Prostate gland (tissue), 1 donor: Measurements from ENCODE around the gene ZNF74.
"Not testable (repeated sequence)": the region's sequence is repeated elsewhere in the genome, so short reads cannot be mapped to it uniquely, and the experiment has no call there.

Source experiments
- POLR2A ChIP-seq: fragments of 450-650 bp; IDR thresholded peaks from one replicate; pipeline ENCODE4 v1.6.1; 2016; ENCODE audit warnings: antibody characterized with exemption, mild to moderate bottlenecking
- POLR2AphosphoS5 ChIP-seq: sonication (generic); formaldehyde crosslinking; IDR thresholded peaks from one replicate; pipeline ENCODE4 v1.6.1; 2017; ENCODE audit warnings: antibody characterized with exemption

GRCh38 chr22:20378684-20379083, 15.3 kb upstream of the ZNF74 start:
- not testable (repeated sequence) for TF ChIP-seq POLR2A, POLR2AphosphoS5
